MG63 (cell line): Measurements from ENCODE around the gene MRPL55. TPM values are rescaled to one million over a fixed set of nuclear protein-coding genes. Genes with fewer than 3 reads are reported as not detected.

Source experiments
- DNase-seq: peaks from one replicate; pipeline ENCODE4 v3.0.0-alpha.2; 2020
- H3K27me3 ChIP-seq: fragments of 250-450 bp; sonication (Bioruptor Pico); 2 replicates; pipeline ENCODE4 v1.5.1; 2020; ENCODE audit warnings: mild to moderate bottlenecking, moderate library complexity
- H3K36me3 ChIP-seq: fragments of 250-450 bp; sonication (Bioruptor Pico); 2 replicates; pipeline ENCODE4 v1.5.1; 2020; ENCODE audit warnings: mild to moderate bottlenecking, moderate library complexity
- H3K4me3 ChIP-seq: fragments of 250-450 bp; sonication (Bioruptor Pico); 2 replicates; pipeline ENCODE4 v1.5.1; 2020; ENCODE audit warnings: mild to moderate bottlenecking, moderate library complexity
- H3K9me3 ChIP-seq: fragments of 250-450 bp; sonication (Bioruptor Pico); 2 replicates; pipeline ENCODE4 v1.5.1; 2020; ENCODE audit warnings: mild to moderate bottlenecking, moderate library complexity
- total RNA-seq: library from RNA; depleted of rRNA; stranded (reverse); fragments of >200 nt; shearing (Covaris generic); gene quantifications from 2 replicates; pipeline ENCODE4 v1.2.3, GENCODE V29; 2014; ENCODE audit warnings: low replicate concordance

MRPL55 gene
- total RNA-seq, 1 experiment from 2014 or later: 83.8 TPM

DNA sequence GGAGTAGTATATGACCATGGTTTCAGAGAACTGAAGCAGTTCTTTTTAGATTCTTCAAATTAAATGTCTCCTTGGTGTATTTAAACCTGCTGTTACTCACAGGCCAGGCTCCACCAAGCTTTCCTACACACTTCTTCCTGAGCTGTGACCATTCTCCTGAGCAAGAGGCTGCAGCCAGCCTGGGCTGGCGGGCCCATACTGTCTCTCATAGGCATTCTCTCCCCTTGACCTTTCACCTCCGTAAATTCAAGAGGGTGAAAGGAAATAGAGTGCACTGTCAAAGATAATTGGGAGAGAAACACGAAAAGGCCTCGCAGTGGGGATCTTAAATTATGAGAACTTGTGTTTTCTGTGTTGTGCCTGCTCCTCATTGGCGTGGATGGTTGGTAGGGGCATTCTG lies 24.3 kb downstream of the MRPL55 start:
- Histone ChIP-seq H3K4me3 (peak overlapping the region; percentile 100), H3K36me3 (peaks cover 65% of the 10 kb centered on the region), H3K27me3 (no peaks in the 10 kb centered on the region), H3K9me3 (no peaks in the 10 kb centered on the region)
- no peak for DNase-seq

DNA sequence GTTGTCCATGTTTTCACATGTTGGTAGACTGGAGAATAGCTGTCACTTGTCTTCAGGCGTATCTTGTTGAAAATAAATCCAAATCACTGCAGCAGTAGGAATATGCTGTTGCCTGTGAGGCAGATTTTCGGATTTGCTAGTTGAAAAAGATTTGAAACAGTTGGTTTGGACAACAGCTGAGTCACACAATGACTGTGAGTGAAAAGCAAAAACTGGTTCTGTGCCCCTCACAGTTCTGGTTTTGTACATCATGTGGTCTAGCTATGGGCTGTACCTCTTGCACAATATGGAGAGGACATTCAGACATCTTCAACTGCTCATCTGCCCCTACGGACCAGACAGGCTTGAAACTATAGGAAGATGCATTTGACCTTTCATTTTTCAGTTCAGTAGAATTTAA lies 24.8 kb downstream of the MRPL55 start:
- DNase-seq: no peak
- no peaks in the 10 kb centered on the region for H3K9me3 ChIP-seq
- no peaks in the 10 kb centered on the region for H3K27me3 ChIP-seq
- H3K36me3 ChIP-seq: peaks cover 60% of the 10 kb centered on the region
- peak overlapping the region; percentile 100 for H3K4me3 ChIP-seq

DNA sequence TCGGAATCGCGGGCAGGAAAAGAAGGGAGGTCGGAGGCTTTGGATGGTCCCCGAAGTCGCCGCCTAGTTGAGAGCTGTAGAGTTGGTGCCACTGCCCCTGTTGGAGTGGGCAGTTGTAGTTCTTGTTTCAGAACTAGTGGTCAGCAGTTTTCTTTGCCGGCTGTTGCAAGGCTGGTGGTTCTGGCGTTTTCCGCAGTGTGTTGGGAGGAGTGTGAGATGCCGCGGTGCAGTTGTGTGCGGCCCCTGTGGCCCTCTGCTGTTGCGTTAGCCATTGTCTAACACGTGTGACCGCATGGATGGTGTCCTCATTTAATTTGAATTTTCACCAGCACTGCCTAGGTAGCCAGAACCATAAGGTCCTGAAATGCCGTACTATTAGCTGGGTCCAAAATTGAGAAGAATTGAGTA lies 25.2 kb downstream of the MRPL55 start:
- Histone ChIP-seq H3K4me3 (peak overlapping the region; percentile 100), H3K9me3 (no peaks in the 10 kb centered on the region), H3K27me3 (no peaks in the 10 kb centered on the region), H3K36me3 (peaks cover 56% of the 10 kb centered on the region)
- no peak for DNase-seq

DNA sequence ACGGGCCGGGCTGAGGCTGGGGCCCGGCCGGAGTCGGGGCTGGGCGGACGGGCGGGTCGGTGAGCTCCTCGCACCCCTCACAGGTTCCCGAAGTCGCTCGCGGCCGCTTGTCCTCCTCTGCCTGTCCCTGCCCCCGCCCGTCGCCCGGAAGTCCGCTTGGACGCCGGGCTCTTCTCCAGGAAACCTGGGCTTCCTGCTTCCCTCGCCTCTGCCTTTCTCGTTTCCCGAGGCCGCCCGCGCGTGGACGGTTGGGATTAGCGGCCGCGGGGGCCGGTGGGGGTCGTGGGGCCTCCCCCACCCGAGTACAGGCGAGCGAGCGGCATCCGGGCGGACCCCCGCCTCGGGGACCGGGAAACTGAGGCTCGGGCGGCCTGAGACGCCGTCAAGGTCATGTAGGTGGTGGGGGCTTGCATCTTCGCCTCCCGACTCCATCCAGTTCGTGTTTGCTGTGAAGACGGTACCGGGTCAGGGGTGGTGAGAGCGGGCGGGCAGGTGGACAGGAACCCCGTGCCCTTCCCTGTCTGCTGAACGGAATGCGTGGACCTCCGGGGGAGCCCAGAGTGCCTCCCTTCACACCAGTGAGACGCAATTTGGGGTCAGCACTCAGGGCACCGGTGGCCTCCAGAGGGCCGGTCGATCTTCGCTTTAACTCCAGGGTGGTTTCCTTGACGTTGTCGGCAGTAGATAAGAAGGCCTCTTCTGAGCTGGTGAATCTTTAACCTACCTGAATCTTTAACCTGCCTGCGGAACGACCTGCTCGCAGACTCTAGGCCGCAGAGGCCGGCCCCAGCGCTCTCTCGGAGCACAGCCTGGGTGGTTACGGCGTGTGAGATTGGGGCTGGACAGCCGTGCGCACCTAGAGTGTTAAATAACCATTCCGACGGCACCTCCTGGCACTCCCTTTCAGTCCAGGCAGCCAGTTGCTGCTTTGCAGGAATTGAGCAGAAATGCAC lies 25.9 kb downstream of the MRPL55 start:
- H3K4me3 ChIP-seq: peak overlapping the region; percentile 100
- no peaks in the 10 kb centered on the region for H3K9me3 ChIP-seq
- DNase-seq: peak; percentile 74
- H3K36me3 ChIP-seq: peaks cover 49% of the 10 kb centered on the region
- no peaks in the 10 kb centered on the region for H3K27me3 ChIP-seq

DNA sequence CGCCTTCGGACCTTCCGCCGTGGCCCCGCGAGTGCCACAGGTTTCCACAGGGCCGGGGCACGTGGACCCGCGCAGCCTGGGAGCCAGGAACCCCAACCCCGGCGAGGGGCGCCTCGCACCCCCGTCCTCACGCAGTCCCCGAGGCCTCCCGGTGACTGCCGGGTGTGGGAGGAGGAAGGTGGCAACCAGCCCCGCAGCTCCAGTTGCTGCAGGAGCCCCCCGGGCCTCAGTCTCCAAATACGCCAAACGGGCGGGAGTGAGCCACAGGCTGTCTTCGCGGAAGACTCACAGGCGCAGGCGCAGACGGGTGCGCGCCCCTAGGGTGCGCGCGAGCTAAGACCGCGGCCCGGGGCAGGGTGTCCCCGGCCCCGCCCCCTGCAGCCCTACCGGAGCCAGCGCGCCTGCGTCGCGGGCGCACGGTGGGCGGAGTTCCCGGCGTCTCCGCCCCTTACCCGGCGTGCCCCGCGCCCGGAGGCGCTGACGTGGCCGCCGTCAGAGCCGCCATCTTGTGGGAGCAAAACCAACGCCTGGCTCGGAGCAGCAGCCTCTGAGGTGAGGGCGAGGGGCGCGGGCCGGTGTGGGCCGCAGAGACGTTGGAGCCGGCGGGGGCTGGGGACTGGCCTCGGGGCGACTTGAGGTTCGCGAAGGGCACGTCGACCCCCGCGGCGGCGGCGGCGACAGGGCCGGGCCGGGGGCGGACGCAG lies 26.7 kb downstream of the MRPL55 start, which contains the start of gene ARF1:
ARF1 (plus strand) TSS at position 495 of the 704 bp plus-strand sequence. CDS start 14,407 bp downstream, outside the sequence.
- H3K9me3 ChIP-seq: no peaks in the 10 kb centered on the region
- peak; percentile 91 for DNase-seq
- H3K4me3 ChIP-seq: peak within 1 kb of the TSS; percentile 100
- H3K27me3 ChIP-seq: no peaks in the 10 kb centered on the region
- peaks cover 42% of the 10 kb centered on the region for H3K36me3 ChIP-seq

DNA sequence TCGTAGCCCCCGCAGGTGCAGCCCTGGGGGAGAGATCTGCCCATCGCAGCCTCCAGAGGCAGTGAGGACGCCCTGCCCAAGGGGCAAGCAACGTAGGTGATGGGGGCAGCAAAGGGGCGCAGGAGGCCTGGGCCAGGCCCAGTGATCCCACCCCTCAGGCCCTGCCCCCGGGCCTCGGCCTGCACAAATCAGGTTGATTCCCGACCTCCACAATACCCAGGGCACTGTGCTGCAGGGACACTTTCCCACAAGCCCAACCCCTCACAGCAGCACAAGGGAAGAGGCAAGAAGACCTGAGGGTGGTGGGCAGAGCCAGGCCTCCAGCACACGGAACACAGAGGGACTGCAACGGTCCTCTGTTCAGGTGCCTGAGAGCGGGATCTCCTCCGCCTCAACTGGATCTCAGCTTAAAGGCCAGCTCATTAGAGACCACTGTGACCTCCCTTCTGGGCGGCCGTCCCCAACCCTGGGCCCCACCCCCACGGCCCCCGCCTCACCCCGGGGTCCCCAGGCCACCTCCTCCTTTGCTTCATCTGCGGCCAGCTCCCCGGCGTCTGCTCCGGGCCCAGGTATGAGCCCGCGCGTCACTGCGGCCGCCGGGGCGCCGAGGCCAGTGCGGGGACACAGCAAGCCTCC lies 27.4 kb downstream of the MRPL55 start:
- Histone ChIP-seq H3K4me3 (peak overlapping the region; percentile 100), H3K36me3 (peaks cover 35% of the 10 kb centered on the region), H3K27me3 (no peaks in the 10 kb centered on the region), H3K9me3 (no peaks in the 10 kb centered on the region)
- DNase-seq: no peak

DNA sequence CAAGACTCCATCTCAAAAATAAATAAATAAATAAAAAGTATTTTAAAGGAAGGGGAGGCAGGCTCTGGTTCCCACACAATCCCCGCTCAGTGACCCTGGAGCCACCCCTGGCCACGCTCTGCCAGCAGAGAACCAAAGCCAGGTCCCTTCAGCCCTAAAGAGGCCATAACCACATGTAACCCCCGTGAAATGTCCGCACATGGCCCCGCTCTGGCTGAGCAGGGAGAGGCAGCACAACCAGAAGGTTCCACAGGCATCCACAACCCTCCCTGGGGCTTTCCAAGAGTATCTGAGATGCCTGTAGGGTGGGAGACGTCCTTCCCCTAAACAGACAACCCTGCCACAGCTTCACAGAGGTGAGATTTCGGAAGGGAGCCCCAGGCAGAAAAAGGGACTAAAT lies 28.0 kb downstream of the MRPL55 start:
- Histone ChIP-seq H3K36me3 (peaks cover 32% of the 10 kb centered on the region), H3K27me3 (no peaks in the 10 kb centered on the region), H3K4me3 (peak overlapping the region; percentile 100), H3K9me3 (no peaks in the 10 kb centered on the region)
- no peak for DNase-seq

DNA sequence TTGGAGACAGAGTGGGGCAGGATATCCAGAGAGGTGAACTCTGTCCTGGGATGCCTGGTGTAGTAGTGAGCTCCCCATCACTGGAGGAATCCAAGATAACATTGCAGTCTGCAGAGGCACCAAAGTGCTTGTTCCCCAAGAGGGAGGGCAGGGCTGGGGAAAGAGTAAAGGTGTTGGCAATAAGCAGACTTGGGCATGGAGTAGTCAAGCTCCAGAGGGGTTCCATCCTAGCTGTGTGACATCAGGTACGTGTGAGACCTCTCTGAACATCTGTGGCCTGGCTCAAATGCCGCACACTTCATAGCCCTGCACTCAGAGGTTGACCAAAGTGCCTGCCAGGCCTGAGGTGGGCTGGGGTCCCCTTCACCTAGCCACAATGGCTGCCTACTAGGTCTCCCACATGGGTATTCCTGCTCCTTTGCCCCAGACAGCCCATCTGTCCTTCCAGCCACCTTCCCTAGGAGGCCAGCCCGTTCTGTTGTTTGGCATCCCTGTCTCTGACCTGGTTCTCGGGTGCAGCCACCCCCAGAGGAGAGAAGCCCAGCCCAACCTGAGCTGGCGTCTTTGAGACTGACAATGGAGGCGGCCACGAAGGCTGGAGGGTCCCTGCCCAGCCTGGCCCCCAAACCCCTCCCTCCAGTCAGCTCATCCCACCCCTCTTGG lies 29.4 kb downstream of the MRPL55 start:
- Histone ChIP-seq H3K9me3 (no peaks in the 10 kb centered on the region), H3K27me3 (no peaks in the 10 kb centered on the region), H3K36me3 (peaks cover 19% of the 10 kb centered on the region), H3K4me3 (no peak overlapping the region)
- no peak for DNase-seq

DNA sequence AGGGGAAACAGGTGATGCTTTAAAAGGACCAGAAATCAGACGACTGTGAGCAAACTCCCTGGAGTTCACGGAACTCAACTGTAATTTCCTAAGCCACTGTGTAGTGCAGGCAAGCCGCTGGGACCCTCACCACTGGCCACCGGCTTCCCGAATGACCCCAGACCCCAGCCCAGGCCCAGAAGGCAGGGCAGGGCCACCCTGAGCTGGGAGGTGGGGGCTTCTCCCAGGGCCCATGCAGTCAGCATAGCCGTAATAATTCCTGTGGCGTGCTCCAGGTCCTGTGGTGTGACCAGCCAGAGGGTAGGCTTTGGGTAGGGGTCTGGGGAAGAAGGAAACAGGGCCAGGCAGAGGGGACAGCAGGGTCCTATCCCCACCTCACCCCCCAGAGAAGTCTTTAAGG lies 30.1 kb downstream of the MRPL55 start:
- no peak for DNase-seq
- no peaks in the 10 kb centered on the region for H3K9me3 ChIP-seq
- H3K36me3 ChIP-seq: peaks cover 12% of the 10 kb centered on the region
- no peaks in the 10 kb centered on the region for H3K27me3 ChIP-seq
- H3K4me3 ChIP-seq: no peak overlapping the region

DNA sequence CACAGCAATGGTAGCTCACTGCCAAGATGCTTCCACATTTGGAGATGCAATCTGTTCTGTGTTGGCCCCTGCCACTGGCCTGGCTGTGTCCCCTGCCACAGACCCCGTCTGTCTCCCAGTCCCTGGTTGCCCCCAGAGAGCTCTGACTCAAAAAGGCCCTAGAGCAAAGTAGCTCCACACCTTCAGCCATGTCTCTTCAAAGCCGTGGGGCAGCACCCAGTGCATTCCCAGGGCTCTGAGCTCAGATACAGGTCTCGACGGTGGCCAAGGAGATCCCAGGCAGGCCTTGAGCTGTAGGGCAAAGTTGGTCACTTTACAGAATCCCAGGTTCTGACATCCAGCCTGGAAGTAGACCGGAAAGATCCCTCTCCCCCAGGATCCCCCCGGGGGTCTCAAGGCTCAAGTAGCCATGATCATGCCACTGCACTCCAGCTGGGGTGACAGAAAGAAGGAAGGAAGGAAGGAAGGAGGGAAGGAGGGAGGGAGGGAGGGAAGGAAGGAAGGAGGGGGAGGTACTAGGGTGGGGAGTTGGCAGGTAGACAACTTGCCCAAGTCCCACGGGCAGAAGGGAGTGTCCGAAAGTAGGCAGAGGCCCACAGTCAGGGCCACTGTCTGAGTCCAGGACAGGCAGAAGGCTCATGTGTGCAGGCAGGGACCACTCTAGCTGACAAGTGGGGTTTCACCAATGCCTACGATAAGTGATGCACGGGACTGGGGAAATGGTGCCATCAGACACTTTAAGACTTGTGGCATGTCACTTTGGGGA lies 31.4 kb downstream of the MRPL55 start:
- Histone ChIP-seq H3K36me3 (no peaks in the 10 kb centered on the region; the same call in 1 of the 2 replicates), H3K27me3 (no peaks in the 10 kb centered on the region), H3K9me3 (no peaks in the 10 kb centered on the region), H3K4me3 (no peak overlapping the region)
- DNase-seq: no peak

DNA sequence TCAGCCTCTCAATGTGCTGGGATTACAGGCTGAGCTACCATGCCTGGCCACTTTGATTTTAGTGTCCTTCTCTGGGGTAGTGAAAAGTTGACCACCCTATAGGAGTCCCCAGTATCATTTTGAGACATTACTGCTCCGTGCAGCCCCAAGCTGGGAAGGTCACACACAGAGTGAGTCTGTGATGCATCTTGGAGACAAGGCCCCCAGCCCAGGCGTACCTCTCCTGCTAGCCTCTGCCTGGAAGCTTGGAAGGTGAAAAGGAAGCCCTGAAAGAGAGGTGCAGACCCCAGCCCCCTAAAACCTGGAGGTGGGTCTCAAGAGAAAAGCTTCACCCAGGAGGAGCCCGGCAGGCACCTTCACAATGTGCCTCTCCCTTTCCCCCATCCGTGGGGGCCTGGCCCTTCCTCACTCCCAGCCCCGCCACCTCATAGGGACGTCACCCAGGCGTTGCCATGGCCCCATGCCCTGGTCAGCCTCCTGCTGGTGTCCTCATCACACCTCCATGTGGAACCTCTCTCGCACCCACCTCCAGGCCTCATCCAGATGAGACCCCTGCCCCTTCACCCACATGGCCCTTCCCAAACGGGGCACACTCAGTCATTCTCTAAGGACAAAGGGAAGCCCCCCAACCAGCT lies 32.2 kb downstream of the MRPL55 start:
- no peaks in the 10 kb centered on the region for H3K9me3 ChIP-seq
- no peaks in the 10 kb centered on the region; the same call in 1 of the 2 replicates for H3K36me3 ChIP-seq
- H3K27me3 ChIP-seq: no peaks in the 10 kb centered on the region
- DNase-seq: no peak
- no peak overlapping the region for H3K4me3 ChIP-seq

DNA sequence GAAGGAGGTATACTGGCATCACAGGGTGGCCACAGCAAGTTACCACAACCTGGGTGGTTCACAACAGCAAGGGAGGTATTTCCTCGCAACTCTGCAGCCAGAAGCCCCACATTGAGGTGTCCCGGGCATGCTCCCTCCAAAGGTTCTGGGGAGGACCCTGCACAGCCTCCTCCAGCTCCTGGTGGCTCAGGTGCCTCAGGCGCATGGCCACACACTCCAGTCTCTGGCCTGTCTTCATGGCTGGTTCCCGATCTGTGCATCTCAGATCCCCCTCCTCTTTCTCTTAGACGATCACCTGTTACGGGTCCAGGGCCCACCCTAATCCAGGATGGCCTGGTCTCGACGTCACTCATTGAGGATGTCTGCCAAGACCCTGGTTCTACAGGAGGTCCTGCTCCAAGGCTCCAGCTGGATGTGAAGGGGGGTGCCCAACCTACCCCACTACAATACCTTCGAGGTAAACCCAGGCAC lies 33.3 kb downstream of the MRPL55 start:
- no peak for DNase-seq
- no peak overlapping the region for H3K4me3 ChIP-seq
- no peaks in the 10 kb centered on the region; the same call in 1 of the 2 replicates for H3K36me3 ChIP-seq
- no peaks in the 10 kb centered on the region for H3K9me3 ChIP-seq
- H3K27me3 ChIP-seq: no peaks in the 10 kb centered on the region

DNA sequence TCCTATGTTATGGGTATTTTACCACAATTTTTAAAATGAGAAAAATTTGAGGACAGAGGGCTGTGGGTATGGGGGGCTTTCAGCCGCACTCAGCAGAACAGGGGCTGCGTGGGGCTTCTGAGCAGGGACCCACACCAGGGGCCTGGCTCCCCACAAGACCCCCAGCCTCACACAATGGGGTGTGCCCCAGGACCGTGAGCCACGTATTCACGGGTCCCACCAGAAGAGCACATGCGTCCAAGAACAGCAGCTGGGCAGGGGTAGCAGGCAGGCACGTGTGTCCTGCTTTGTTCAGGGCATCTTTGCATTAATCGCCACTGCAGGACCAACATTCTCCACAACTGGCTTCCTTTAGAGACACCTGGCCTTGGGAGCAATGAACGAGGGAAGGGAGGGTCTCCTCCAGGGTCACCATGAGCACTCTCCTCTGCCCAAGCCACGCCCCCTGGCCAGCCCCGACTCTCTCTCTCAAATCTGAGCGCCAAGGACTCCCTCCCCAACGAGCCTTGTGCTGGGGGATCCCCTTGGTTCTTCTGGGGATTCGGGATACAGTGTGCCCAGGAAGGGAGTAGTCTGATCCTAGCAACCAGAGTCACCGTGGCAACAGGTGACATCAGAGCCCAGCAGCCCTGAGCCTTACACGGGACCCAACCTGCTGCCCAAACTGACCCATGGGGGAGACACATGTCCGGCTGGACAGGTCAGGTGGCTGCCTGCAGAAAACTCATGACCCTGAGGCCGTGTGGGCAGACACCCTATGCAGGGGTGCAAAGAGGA lies 34.0 kb downstream of the MRPL55 start:
- H3K9me3 ChIP-seq: no peaks in the 10 kb centered on the region
- H3K27me3 ChIP-seq: no peaks in the 10 kb centered on the region
- no peak for DNase-seq
- H3K36me3 ChIP-seq: no peaks in the 10 kb centered on the region; the same call in 1 of the 2 replicates
- no peak overlapping the region for H3K4me3 ChIP-seq

DNA sequence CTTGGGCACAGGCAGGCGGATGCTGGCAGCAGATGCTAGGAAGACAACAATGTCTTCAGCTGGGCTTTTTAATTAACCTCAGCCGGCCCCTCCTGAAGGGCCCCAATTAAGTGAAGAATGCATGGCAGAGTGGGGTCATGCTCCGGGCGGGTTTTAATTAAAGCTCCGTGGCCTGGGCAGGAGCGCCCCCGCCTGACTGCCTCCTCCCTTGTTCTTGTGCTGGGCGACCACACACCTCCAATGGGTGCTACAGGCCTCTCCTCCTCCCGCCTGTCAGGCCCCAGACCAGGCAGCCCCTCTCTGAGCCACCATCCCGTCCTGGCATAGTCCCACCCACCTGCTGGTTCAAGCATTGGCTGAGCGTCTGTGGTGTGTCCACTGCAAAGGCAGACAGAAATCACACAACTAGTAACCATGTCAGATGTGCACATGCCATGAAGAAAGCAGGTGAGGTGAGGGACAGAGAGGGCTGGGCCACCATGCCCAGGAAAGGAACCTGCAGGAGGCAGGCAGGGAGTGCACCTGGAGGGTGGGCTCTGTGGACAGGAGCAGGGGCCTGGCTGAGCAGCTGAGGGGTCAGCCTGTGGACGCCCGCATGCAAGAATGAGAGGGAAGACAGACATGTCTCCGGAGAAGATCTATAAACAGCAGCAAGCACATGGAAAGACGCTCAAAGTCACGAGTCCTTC lies 35.1 kb downstream of the MRPL55 start:
- H3K4me3 ChIP-seq: no peak overlapping the region
- no peaks in the 10 kb centered on the region for H3K36me3 ChIP-seq
- no peak for DNase-seq
- no peaks in the 10 kb centered on the region for H3K27me3 ChIP-seq
- H3K9me3 ChIP-seq: no peaks in the 10 kb centered on the region
